Right lobe of liver (tissue), 6 donors: Measurements from ENCODE around the gene FAM180A. TPM values are rescaled to one million over a fixed set of nuclear protein-coding genes. Genes with fewer than 3 reads are reported as not detected.

Experiments used
- ATAC-seq, 4 donors: fragments of 200-7000 bp; cut with Tn5 transposase; one replicate each; pipeline ENCODE4 v1.9.1; 2020; ENCODE audit warnings: mild to moderate bottlenecking in 4 of 4, moderate library complexity in 4 of 4
- DNase-seq, 3 donors: peaks; one replicate each; pipeline ENCODE4 v3.0.0-alpha.2; 2020
- H3K27ac ChIP-seq, 3 donors: fragments of 200-600 bp; one replicate each; pipeline ENCODE4 v1.8.0; 2022
- H3K27me3 ChIP-seq, 2 donors: fragments of 200-600 bp; one replicate each; pipeline ENCODE4 v1.8.0; 2022
- H3K36me3 ChIP-seq, 4 donors: fragments of 200-600 bp; sonication (generic) in 1 of 4; one replicate each; pipeline versions ENCODE4 v1.5.1 to v1.8.0; 2017 to 2022; ENCODE audit warnings: control low read depth in 1 of 4
- H3K4me1 ChIP-seq, 4 donors: fragments of 200-600 bp; sonication (generic) in 1 of 4; one replicate each; pipeline versions ENCODE4 v1.5.1 to v1.8.0; 2017 to 2022; ENCODE audit warnings: control low read depth in 1 of 4
- H3K4me3 ChIP-seq, 3 donors: fragments of 200-600 bp; one replicate each; pipeline ENCODE4 v1.8.0; 2022
- H3K9me3 ChIP-seq, 4 donors: fragments of 200-600 bp; sonication (generic) in 1 of 4; one replicate each; pipeline versions ENCODE4 v1.5.1 to v1.8.0; 2017 to 2022; ENCODE audit warnings: control low read depth in 1 of 4
- POLR2A ChIP-seq: fragments of 450-650 bp; IDR thresholded peaks from one replicate; pipeline ENCODE4 v1.6.1; 2017; ENCODE audit warnings: antibody characterized with exemption, mild to moderate bottlenecking
- WGBS: methylation state at CpG from one replicate; pipeline ENCODE4 v1.1.6; 2018; ENCODE audit warnings: low coverage, low lambda C conversion rate; ENCODE audit not compliant: insufficient coverage; ENCODE audit errors: missing lambda C conversion rate; 5-methylcytosine and 5-hydroxymethylcytosine counted together
- intact Hi-C, 2 donors: fragments of 100-400 bp; cut with DNase I; formaldehyde crosslinking; loops; one replicate each; pipeline versions ENCODE4 v1.11.2 to v1.14.1; 2022
- total RNA-seq, 6 experiments: library from RNA; depleted of rRNA in 2 of 6; stranded (reverse); fragments of >200 nt in 2 of 6; fragmentation: NEBNext Ultra II Directional in 3 of 6; extraction: Animal tissue kit (Norgen Biotek cat#: 25700) in 3 of 6; gene quantifications; one replicate each; pipeline versions ENCODE4 v1.1.0 to v1.2.4, GENCODE V29; 2016 to 2023
- TF ChIP-seq, protein P1 (sequence below), 4 donors: fragments of 200-600 bp in 3 of 4; fragments of 450-650 bp in 1 of 4; IDR thresholded peaks; one replicate each; pipeline versions ENCODE4 v1.5.1 to v1.8.0; 2016 to 2022; ENCODE audit warnings: antibody characterized with exemption in 4 of 4, mild to moderate bottlenecking in 2 of 4
- donor health status: DM: no; HTN: yes; CAD: no.
- donor health status: DM: no; HTN: no; CAD: no.
- donor health status: DM: no; HTN: no; CAD: no.
- donor health status: DM: no; HTN: yes; CAD: no.
- donor health status: DM: no; HTN: yes; CAD: no.

Gene FAM180A
- total RNA-seq, 6 experiments from 2014 or later = 2.8 to 14.9 (median 6.4) TPM

DNA sequence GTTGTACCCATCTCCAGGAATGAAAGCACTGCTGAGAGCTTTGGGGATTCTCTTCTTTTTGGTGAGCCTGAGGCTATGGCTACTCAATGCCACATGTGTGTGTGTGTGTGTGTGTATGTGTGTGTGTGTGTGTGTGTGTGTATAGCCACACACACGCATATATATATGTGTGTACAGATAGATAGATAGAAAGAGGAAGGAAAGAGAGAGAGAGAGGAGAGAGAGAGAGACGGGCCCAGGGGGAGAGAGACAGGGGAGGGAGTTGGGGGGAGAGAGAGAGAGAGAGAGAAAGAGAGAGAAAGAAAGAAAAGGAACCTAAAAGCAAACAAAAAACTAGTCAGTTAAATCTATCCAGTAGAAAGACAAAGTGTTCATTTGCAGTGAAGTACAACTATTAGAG, 28.9 kb downstream of the FAM180A start:
- 11% methylated on average over 2 of the region's 2 CpGs for WGBS
- no peak for DNase-seq
- intact Hi-C loops = no loop called here
- Histone ChIP-seq H3K9me3 (no peaks in the 10 kb centered on the region), H3K27ac (no peak overlapping the region), H3K36me3 (no peaks in the 10 kb centered on the region), H3K27me3 (no peaks in the 10 kb centered on the region), H3K4me3 (no peak overlapping the region), H3K4me1 (no peaks in the 10 kb centered on the region)
- TF ChIP-seq, protein P1, sequence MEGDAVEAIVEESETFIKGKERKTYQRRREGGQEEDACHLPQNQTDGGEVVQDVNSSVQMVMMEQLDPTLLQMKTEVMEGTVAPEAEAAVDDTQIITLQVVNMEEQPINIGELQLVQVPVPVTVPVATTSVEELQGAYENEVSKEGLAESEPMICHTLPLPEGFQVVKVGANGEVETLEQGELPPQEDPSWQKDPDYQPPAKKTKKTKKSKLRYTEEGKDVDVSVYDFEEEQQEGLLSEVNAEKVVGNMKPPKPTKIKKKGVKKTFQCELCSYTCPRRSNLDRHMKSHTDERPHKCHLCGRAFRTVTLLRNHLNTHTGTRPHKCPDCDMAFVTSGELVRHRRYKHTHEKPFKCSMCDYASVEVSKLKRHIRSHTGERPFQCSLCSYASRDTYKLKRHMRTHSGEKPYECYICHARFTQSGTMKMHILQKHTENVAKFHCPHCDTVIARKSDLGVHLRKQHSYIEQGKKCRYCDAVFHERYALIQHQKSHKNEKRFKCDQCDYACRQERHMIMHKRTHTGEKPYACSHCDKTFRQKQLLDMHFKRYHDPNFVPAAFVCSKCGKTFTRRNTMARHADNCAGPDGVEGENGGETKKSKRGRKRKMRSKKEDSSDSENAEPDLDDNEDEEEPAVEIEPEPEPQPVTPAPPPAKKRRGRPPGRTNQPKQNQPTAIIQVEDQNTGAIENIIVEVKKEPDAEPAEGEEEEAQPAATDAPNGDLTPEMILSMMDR (IDR thresholded peaks at IDR 0.05) = no peak
- no peak for TF ChIP-seq POLR2A
- no peak for ATAC-seq

DNA sequence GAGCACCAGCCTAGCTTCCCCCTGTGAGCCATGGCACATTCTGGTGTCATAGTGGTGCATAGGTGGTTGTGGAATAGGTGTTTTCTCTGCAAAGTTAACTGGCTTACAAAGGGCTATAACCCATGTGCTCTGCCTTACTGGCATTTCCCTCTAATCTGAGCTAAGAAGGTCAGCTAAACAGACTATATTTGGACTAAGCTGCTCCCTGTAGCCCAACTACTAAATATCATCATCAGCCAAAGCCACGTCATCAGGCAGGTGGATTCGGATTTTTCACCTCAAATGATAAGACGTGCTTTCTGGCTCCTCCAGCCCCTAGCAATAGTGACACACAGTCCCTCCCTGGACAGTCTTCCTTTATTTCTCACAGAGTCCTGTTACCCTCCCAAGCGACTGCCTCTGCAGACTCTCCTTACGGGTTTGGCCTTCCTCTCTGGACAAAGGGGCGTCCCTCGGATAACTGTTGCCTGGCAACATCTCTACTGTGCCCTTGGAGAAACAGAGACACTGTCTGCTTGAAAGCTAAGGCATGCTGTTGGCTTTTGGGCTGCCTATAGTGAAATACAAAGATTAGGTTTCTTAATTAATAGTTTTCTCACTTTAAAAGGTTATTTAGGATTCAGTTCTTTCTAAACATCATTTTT, 29.7 kb downstream of the FAM180A start:
- Histone ChIP-seq H3K27ac (no peak overlapping the region), H3K4me3 (no peak overlapping the region), H3K4me1 (no peaks in the 10 kb centered on the region), H3K36me3 (no peaks in the 10 kb centered on the region), H3K9me3 (no peaks in the 10 kb centered on the region), H3K27me3 (no peaks in the 10 kb centered on the region)
- WGBS = 60% methylated on average over 7 of the region's 7 CpGs
- no peak for ATAC-seq
- TF ChIP-seq, protein P1 (IDR thresholded peaks at IDR 0.05) = no peak
- no peak for TF ChIP-seq POLR2A
- intact Hi-C loops = no loop called here
- DNase-seq = no peak

DNA sequence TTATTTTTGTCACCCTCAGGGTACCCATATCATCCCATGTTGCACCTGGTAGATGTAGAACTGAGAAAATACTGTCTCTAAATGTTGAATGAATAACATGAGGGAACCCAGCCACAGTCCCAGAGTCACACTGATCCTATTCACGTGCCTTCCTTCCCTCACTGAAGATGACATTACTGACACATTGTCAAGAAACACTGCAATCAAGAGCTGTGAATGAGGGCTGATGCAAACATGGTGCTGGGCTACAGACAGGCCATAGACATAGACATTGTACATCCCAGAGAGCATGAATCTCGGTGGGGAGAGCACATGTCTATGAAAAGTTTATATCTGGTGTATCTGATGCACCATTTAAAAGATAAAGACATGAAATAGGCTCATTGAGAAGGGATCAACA, 30.4 kb downstream of the FAM180A start:
- TF ChIP-seq, protein P1 (IDR thresholded peaks at IDR 0.05) = no peak
- no peak for TF ChIP-seq POLR2A
- H3K4me3 ChIP-seq = no peak overlapping the region
- 50% methylated on average over 2 of the region's 2 CpGs for WGBS
- ATAC-seq (no peak), DNase-seq (no peak)
- no peak overlapping the region for H3K27ac ChIP-seq
- no peaks in the 10 kb centered on the region for H3K4me1 ChIP-seq
- no peaks in the 10 kb centered on the region for H3K36me3 ChIP-seq
- no peaks in the 10 kb centered on the region for H3K27me3 ChIP-seq
- intact Hi-C loops = no loop called here
- no peaks in the 10 kb centered on the region for H3K9me3 ChIP-seq

DNA sequence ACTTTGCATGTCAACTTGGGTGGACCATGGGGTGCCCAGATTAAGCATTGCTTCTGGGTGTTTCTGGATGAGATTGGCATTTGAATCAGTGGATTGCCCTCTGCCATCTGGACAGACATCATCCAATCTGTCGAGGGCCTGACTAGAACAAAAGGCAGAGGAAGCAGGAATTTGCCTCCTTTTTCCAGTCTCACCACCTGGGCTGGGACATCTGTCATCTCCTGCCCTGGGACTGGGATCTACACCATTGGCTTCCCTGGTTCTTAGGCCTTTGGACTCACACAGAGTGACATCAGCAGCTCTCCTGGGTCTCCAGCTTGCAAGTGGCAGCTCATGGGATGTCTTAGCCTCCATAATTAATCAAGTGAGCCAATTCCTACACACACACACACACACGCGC, 30.9 kb downstream of the FAM180A start:
- H3K27me3 ChIP-seq = no peaks in the 10 kb centered on the region
- intact Hi-C loops = no loop called here
- WGBS = 96% methylated on average over 3 of the region's 3 CpGs
- H3K4me1 ChIP-seq = no peaks in the 10 kb centered on the region
- DNase-seq (no peak), ATAC-seq (no peak)
- H3K27ac ChIP-seq = no peak overlapping the region
- no peak for TF ChIP-seq POLR2A
- TF ChIP-seq, protein P1 (IDR thresholded peaks at IDR 0.05) = no peak
- no peaks in the 10 kb centered on the region for H3K9me3 ChIP-seq
- no peak overlapping the region for H3K4me3 ChIP-seq
- no peaks in the 10 kb centered on the region for H3K36me3 ChIP-seq
